CD4-positive, alpha-beta T cell treated with Interleukin-2 at 100 ng/mL for 4 hours (primary cell): ENCODE data around the gene CATSPERB.
A peak's percentile ranks its signal among the peaks of the same experiment; 100 is the strongest.
"Not testable (repeated sequence)": the region's sequence is repeated elsewhere in the genome, so short reads cannot be mapped to it uniquely, and the experiment has no call there.

Experiments
- DNase-seq: peaks from one replicate; pipeline ENCODE4 v3.0.0-alpha.2; 2020; ENCODE audit warnings: low spot score

The CATSPERB gene

DNA sequence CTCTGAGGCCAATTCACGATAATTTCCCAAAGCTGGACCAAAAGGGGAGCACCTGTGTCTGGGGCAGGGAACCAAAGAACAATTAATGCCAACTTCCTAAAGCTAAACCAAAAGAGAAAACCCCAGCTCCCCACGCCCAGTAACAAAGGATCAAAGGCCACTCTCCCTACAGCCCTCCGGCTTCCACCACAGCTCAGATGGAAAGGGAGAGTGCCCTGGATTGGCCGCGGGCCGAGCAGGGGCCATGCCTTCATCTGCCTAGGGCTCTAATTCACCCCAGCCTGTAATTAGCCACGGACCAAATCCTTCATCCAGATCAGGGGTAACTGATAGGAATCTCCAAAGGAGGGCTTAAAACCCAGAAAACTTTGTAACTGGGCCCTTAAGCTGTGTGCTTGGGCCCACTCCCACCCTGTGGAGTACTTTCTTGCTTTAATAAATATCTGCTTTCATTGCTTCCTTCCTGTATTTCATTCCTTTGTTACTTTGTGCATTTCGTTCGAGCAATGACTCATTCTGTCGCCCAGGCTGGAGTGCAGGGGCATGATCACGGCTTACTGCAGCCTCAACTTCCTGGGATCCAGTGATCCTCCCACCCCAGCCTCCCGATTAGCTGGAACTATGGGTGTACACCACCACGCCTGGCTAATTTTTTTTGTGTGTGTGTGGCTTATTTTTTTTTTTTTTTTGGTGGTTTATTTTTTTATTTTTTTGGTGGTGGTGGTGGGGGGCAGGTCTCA, 156.2 kb downstream of the CATSPERB start:
- DNase-seq = no peak

DNA sequence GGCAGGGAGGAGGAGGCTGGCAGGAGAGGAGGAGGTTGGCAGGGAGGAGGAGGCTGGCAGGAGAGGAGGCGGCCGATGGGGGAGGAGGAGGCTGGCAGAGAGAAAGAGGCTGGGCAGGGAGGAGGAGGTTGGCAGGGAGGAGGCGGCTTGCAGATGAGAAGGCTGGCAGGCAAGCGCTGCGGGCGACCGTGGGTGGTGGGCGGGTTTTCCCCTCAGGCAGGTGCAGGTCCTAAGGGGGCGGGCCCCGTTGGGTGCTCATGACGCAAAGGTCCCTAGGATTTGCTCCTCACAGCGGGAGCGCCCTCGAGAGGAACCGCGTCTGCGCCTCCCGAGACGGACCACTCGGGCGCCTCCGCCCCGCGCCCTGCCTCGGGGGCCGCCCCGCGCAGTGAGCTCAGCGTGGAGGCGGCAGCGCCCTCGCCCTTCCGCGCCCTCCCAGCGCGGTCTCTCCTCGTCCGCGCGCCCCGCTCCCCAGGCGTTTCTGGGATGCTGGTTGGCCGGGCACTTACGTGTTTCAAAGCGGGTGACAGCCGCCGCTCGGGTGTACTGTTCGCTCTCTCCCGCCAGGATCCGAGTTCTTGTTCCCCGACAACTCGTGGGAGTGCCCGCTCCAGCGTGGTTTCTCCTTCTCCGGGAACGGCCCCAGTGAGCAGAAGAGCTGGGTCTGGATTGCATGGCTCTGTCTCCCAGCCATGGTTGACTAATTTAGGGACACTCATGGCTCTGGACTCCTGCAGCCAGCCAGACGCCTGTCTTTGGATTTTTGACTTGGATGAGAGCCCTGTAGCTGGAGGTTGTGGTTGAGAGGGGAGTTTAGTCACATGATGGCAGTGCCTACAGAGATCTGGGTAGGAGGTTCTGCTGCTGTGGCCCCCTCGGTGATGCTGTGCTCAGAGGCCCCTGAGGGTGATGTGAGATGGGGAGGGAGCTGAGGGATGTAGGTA, 157.7 kb downstream of the CATSPERB start:
- peak; percentile 67 for DNase-seq

DNA sequence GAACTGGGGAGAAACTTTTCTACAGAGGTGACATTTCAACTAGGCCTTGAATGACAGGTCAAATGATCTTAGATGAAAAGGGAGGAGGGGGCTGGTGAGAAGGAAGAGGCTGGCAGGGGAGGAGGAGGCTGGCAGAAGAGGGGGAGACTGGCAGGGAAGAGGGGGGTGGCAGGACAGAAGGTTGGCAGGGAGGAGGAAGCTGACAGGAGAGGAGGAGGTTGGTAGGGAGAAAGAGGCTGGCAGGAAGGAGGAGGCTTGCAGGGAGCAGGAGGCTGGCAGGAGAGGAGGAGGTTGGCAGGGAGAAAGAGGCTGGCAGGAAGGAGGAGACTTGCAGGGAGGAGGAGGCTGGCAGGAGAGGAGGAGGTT, 158.4 kb downstream of the CATSPERB start:
- no peak for DNase-seq

DNA sequence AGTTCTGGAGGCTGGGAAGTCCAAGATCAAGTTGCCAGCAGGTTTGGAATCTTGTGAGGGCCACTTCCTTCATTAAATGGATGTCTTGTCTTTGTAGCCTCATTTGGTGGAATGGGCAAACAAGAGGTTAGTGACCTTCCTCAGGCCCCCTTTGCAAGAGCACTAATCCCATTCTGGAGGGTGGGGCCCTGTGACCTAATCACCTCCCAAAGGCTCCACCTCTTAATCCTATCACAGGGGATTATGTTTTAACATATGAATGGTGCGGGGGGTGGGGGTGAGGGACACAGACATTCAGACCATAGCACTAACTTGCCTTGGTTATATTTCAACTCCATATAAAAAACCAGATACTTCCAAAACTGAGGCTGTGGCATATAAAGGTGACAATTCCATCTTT, 161.9 kb downstream of the CATSPERB start:
- DNase-seq = no peak

DNA sequence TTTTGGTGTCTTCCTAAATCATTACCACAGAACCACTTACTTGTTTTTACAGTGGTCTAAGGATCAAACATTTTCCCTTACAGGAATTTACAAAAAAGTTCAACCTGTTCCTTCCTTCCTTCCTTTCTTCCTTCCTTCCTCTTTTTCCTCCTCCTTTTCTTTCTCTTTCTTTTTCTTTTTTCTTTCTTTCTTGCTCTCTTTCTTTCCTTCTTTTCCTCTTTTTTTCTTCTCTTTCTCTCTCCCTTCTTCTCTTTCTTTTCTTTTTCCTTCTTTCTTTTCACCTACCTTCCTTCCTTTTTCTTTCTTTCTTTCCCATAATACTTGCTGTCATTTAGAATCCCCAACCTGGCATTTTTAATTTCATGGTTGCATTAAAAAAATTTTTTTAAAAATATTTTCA, 162.6 kb downstream of the CATSPERB start:
- no peak for DNase-seq

DNA sequence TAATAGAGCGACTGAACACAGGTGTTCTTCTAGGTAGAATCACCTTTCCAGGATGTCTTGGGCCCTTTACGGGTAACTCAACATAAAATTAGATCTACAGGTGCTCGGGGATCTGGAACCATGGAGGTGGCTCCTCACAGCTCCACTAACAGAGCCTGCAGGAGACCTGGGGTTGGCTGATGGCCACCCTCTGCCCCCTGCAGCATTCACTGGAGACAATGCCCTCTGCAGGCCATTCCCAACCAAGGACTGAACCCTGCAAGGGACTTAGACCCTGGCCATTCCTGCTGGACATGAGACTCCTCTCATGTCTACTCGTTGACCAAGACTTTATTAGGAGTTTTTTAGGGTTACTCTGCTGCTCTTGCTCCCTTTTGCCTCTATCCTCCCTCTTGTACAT, 163.3 kb downstream of the CATSPERB start:
- DNase-seq = no peak

DNA sequence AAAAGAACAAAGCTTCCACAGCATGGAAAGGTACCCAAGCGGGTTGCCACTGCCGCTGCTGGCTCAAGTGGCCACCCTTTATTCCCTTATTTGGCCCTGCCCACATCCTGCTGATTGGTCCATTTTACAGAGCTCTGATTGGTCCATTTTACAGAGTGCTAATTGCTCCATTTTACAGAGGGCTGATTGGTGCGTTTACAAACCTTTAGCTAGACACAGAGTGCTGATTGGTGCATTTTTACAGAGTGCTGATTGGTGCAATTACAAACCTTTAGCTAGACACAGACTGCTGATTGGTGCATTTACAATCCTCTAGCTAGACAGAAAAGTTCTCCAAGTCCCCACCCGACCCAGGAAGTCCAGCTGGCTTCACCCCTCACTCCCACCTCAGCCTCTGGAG, 164.1 kb downstream of the CATSPERB start:
- DNase-seq = not testable (repeated sequence)

DNA sequence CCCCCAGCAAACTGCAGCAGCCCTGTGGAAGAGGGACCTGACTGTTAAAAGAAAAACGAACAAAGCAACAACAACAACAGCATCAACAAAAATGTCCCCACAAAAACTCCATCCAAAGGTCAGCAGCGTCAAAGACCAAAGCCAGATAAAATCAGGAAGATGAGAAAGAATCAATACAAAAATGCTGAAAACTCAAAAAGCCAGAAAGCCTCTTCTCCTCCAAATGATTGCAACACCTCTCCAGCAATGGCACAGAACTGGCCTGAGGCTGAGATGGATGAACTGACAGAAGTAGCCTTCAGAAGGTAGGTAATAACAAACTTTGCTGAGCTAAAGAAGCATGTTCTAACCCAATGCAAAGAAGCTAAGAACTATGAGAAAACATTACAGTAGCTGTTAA, 176.4 kb downstream of the CATSPERB start:
- DNase-seq = no peak

DNA sequence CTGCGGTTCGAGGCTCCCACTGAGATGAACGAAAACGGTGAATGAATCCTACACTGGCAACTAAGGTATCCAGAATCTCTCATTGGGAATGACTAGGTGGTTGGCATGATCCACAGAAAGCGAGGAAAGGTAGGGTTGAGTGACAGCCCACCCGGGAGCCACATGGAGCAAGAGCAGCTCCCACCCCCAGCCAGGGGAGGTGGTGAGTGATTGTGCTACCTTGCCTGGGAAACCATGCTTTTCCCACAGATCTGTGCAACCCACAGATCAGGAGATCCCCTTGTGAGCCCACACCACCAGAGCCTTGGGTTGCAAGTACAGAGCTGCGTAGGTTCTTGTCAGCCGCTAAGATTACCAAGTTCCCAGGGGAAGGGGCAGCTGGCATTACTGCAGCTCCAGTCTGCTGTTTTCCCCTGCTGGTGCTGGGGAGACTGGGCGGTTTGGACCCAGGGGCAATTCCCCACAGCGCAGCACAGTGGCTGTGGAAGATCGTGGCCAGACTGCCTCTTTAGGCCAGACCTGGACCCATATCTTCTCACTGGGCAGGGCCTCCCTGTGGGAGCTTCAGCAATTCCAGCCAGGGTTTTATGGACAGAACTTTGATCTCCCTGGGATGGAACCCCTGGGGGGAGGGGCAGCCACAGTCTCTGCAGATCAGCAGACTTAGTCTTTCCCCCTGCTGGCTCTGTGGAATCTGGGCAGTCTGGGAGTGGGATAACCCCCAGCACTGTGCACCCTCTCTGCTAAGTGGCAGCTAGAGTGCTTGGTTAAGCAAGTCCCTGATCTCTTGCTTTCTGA, 177.2 kb downstream of the CATSPERB start:
- DNase-seq = no peak

DNA sequence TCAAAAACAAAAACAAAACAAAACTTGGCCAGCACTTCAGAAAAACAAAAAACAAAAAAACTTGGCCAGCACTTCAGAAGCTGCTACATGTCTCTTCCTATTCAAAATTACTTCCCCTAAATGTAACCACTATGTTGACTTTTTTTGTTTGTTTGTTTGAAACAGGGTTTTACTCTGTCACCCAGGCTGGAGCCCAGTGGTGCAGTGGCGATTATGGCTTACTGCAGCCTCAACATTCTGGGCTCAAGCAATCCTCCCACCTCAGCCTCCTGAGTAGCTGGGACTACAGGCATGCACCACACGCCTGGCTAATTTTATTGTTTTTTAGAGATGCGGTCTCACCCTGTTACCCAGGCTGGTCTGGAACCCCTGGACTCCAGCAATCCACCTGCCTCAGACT, 183.8 kb downstream of the CATSPERB start:
- no peak for DNase-seq

DNA sequence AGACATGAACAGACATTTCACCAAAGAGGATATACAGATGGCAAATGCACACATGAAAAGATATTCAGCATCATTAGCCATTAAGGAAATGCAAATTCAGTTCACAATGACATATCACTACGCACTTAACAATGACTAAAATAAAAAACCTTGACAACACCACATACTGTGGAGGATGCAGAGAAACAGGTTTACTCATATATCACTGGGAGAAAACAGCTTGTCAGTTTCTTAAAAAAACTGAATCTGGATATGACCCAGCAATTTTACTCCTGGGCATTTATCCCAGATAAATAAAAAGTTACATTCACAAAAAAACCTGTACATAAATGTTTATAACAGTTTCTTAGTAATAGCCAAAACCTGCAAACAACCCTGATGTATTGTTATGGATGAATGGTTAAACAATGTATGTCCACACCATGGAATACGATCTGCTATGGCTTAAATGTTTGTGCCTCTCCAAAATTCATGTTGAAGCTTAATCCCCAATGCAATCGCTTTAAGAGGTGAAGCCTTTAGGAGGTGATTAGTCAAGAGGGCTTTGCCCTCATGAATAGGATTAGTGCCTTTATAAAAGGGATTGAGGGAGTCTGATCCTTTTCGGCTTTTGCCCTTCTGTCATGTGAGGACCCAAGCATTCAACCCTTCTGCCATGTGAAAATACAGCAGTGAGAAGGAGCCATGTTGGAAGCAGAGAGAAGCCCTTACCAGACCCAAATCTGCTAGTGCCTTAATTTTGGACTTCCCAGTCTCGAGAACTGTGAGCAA, 185.8 kb downstream of the CATSPERB start:
- no peak for DNase-seq

DNA sequence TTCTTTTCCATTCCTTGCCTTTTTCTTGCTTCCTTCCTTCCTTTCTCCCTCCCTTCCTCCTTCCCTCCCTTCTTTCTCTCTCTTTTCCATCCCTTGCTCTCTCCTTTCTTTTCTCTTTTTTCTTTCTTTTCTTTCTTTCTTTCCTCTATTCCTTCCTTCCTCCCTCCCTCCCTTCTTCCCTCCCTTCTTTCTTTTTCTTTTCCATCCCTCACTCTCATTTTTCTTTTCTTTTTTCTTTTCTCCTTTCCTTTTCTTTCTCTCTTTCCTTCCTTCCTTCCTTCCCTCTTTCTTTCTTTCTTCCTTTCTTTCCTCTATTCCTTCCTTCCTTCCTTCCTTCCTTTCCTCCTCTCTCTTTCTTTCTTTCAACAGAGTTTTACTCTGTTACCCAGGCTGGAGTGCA, 186.7 kb downstream of the CATSPERB start:
- DNase-seq = no peak

DNA sequence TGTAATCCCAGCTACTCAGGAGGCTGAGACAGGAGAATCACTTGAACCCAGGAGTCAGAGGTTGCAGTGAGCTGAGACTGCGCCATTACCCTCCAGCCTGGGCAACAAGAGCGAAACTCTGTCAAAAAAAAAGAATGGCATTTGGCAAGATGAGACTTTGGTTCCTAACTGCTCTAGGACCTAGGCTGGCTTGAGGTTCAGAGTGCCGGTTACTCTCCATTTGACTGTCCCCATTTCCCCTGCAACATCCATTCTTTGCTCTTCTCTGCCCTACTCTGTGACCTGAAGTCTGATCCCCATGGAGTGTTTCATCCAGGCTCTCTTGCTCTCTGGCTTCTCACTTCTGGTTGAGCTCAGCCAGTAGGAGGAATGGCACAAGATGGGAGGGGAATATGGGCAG, 195.6 kb downstream of the CATSPERB start:
- DNase-seq = no peak

DNA sequence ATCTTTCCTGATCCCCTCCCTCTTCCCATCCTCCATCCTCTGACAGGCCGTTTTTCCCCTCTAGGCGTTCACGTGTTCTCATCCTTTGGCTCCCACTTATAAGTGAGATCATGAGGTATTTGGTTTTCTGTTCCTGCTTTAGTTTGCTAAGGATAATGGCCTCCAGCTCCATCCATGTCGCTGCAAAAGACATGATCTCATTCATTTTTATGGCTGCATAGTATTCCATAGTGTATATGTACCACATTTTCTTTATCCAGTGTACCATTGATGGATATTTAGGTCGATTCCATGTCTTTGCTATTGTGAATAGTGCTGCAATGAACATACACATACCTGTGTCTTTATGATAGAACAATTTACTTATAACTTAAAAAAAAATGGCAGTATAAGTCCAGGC, 197.8 kb downstream of the CATSPERB start:
- DNase-seq = not testable (repeated sequence)

DNA sequence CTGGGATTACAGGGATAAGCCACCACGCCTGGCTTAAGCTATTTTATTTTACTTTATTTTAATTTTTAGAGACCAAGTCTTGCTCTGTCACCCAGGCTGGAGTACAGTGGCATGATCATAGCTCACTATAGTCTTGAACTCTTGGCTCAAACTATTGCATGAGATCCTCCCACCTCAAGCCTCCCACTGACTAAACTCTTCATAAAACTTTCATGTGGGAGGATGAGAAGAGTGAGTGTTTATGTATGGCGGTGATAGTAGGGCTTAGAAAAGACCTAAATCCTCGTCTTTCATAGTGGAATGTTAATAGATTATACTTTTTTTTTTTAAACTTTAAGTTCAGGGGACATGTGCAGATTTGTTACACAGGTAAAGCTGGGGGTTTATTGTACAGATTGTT, 198.3 kb downstream of the CATSPERB start:
- DNase-seq = no peak
